NCI-H2081 (cell line): Measurements from ENCODE around the gene PAGR1.
"Not testable (repeated sequence)": the region's sequence is repeated elsewhere in the genome, so short reads cannot be mapped to it uniquely, and the experiment has no call there.

Experiments used
- DNase-seq, 2 experiments: peaks; one replicate each; lab custom pipeline; 2025; lab: John Stamatoyannopoulos, UW

The PAGR1 gene

GRCh38 chr16:29815793-29816693, at the start of gene PAGR1:
PAGR1 (plus strand) TSS chr16:29816152; CDS start chr16:29816526, 374 bp downstream.
- peak; percentile 96 to 97 for DNase-seq

GRCh38 chr16:29766571-29766970, 49.4 kb upstream of the PAGR1 start:
- no peak for DNase-seq

GRCh38 chr16:29767062-29767461, 48.9 kb upstream of the PAGR1 start:
- no peak for DNase-seq

GRCh38 chr16:29769507-29769906, 46.4 kb upstream of the PAGR1 start:
- no peak for DNase-seq

GRCh38 chr16:29770250-29770929, 45.6 kb upstream of the PAGR1 start:
- peak; percentile 13 to 55 for DNase-seq

GRCh38 chr16:29772330-29772729, 43.6 kb upstream of the PAGR1 start:
- not testable (repeated sequence) for DNase-seq

GRCh38 chr16:29774730-29775129, 41.2 kb upstream of the PAGR1 start:
- DNase-seq = no peak

- no peak for DNase-seq
Observed at GRCh38 chr16:29775742-29776408, 40.1 kb upstream of the PAGR1 start.

GRCh38 chr16:29777576-29778350, 38.2 kb upstream of the PAGR1 start, which contains the start of gene ZG16:
ZG16 (plus strand) TSS chr16:29778256; CDS start chr16:29779267, 1,011 bp downstream.
- DNase-seq = no peak

GRCh38 chr16:29779474-29779873, 36.5 kb upstream of the PAGR1 start:
- DNase-seq = no peak

GRCh38 chr16:29783094-29783953, 32.6 kb upstream of the PAGR1 start:
- DNase-seq = not testable (repeated sequence)

GRCh38 chr16:29784157-29784556, 31.8 kb upstream of the PAGR1 start:
- no peak for DNase-seq

- DNase-seq = no peak
Observed at GRCh38 chr16:29784901-29785500, 31.0 kb upstream of the PAGR1 start.

- not testable (repeated sequence) for DNase-seq
Observed at GRCh38 chr16:29787155-29787554, 28.8 kb upstream of the PAGR1 start.

GRCh38 chr16:29789775-29790182, 26.2 kb upstream of the PAGR1 start:
- no peak for DNase-seq

- peak; percentile 96 to 97 for DNase-seq
Observed at GRCh38 chr16:29790183-29790948, 25.6 kb upstream of the PAGR1 start, which contains the start of gene KIF22. KIF22 (plus strand) TSS chr16:29790751; CDS start chr16:29790760, 9 bp downstream.

GRCh38 chr16:29790949-29791844, 24.8 kb upstream of the PAGR1 start:
- DNase-seq = peak in 1 of 2 experiments; percentile 6
